ENCODE results near the gene SCAF8.

GRCh38 chr6:154842833-154843232, 109.6 kb downstream of the SCAF8 start:
- TF ChIP-seq POLR2A (IDR thresholded peaks at IDR 0.05; ENCODE audit: low read length) (no peak), GATA1 (IDR thresholded peaks at IDR 0.05; ENCODE audit: low read depth, low read length) (no peak)

All from erythroblast (primary cell).